ENCODE measurements around the gene DEPDC7.

DEPDC7 gene

GRCh38 chr11:32990481-32990880 is 25.2 kb upstream of the DEPDC7 start (continued):
- TF ChIP-seq ZNF175 (tag by site-specific recombination; IDR thresholded peaks at IDR 0.05), result no peak
- no peak for TF ChIP-seq ZNF791 (tag by site-specific recombination; IDR thresholded peaks at IDR 0.05)
- TF ChIP-seq ZNF221 (tag by site-specific recombination; IDR thresholded peaks at IDR 0.05; ENCODE audit: borderline replicate concordance), result no peak
- no peak for TF ChIP-seq GLIS2 (tag by site-specific recombination; IDR thresholded peaks at IDR 0.05)
- TF ChIP-seq PRDM4 (tag by site-specific recombination; IDR thresholded peaks at IDR 0.05), result no peak
- TF ChIP-seq ZNF558 (tag by site-specific recombination; IDR thresholded peaks at IDR 0.05), result peak; percentile 69; the same call in 1 of the 2 replicates
- TF ChIP-seq ZNF449 (tag by site-specific recombination; IDR thresholded peaks at IDR 0.05), result no peak
- no peak for TF ChIP-seq ZNF391 (tag by site-specific recombination; IDR thresholded peaks at IDR 0.05; ENCODE audit: borderline replicate concordance, low read depth)
- no peak for TF ChIP-seq ZNF280C (tag by site-specific recombination; IDR thresholded peaks at IDR 0.05)
- no peak for TF ChIP-seq IKZF3 (tag by site-specific recombination; IDR thresholded peaks at IDR 0.05)
- no peak for TF ChIP-seq ZNF658 (tag by site-specific recombination; IDR thresholded peaks at IDR 0.05)
- no peak for TF ChIP-seq ZSCAN4 (tag by site-specific recombination; IDR thresholded peaks at IDR 0.05)
- no peak for TF ChIP-seq PRDM10 (tag by site-specific recombination; IDR thresholded peaks at IDR 0.05)
- TF ChIP-seq ZNF501 (tag by site-specific recombination; IDR thresholded peaks at IDR 0.05), result 0 out of 2 replicates have a peak, but pooled peaks have one; percentile 59
- TF ChIP-seq ZNF174 (tag by site-specific recombination; IDR thresholded peaks at IDR 0.05), result no peak
- TF ChIP-seq MEIS1 (CRISPR knock-in tag; IDR thresholded peaks at IDR 0.05; ENCODE audit: borderline replicate concordance), result no peak
- no peak for TF ChIP-seq ZNF521 (tag by site-specific recombination; IDR thresholded peaks at IDR 0.05)
- no peak for TF ChIP-seq OVOL3 (tag by site-specific recombination; IDR thresholded peaks at IDR 0.05)
- no peak for TF ChIP-seq ELK4 (IDR thresholded peaks at IDR 0.05; ENCODE audit: borderline replicate concordance, low read depth, low read length)
- TF ChIP-seq TCF7L2 (IDR thresholded peaks at IDR 0.05; ENCODE audit: borderline replicate concordance, low read depth, low read length), result no peak
- no peak for TF ChIP-seq ZBTB44 (tag by site-specific recombination; IDR thresholded peaks at IDR 0.05)
- TF ChIP-seq BCL6B (tag by site-specific recombination; IDR thresholded peaks at IDR 0.05), result no peak
- TF ChIP-seq ZNF623 (tag by site-specific recombination; IDR thresholded peaks at IDR 0.05), result peak; percentile 70
- no peak for TF ChIP-seq ZNF707 (tag by site-specific recombination; IDR thresholded peaks at IDR 0.05)
- TF ChIP-seq ZNF530 (tag by site-specific recombination; IDR thresholded peaks at IDR 0.05; ENCODE audit: low read depth), result no peak
